ENCODE results near the gene TOMM20.
A peak's percentile ranks its signal among the peaks of the same experiment; 100 is the strongest.

The TOMM20 gene

GRCh38 chr1:235128456-235129328 is at the start of gene TOMM20:
Gene TOMM20 (minus strand): TSS chr1:235128837. CDS start chr1:235128715, 122 bp downstream.
- Histone ChIP-seq H4K20me1 (ENCODE audit: insufficient read depth, low read length) (peaks cover 16% of the 10 kb centered on the region), H3K27me3 (replicated peaks; ENCODE audit: insufficient read depth, low read length) (no peaks in the 10 kb centered on the region), H3F3A (ENCODE audit: insufficient read depth, low read length) (peaks cover 17% of the 10 kb centered on the region), H3K79me2 (ENCODE audit: low read length) (peaks cover 50% of the 10 kb centered on the region), H3K9me2 (replicated peaks; ENCODE audit: insufficient read depth, low read length) (no peaks in the 10 kb centered on the region), H3K4me1 (ENCODE audit: low read length) (peaks cover 5% of the 10 kb centered on the region; the same call in 1 of the 2 replicates), H3K9ac (ENCODE audit: low read length) (peak within 1 kb of the TSS; percentile 93), H3K36me3 (replicated peaks; ENCODE audit: insufficient read depth, low read length) (peaks cover 3% of the 10 kb centered on the region; the same call in 1 of the 2 replicates), H3K4me2 (ENCODE audit: low read depth, low read length) (peak within 1 kb of the TSS; percentile 66), H3K27ac (ENCODE audit: low read length) (peak within 1 kb of the TSS; percentile 76), H2AFZ (ENCODE audit: low read length) (peak within 1 kb of the TSS; percentile 84), H3K9me3 (replicated peaks; ENCODE audit: insufficient read depth, low read length) (no peaks in the 10 kb centered on the region), H3K4me3 (ENCODE audit: low read length) (peak within 1 kb of the TSS; percentile 99)
- TF ChIP-seq EZH2phosphoT487 (IDR thresholded peaks at IDR 0.05; ENCODE audit: low read length) = no peak
- 0 out of 2 replicates have a peak, but pooled peaks have one; percentile 3 for TF ChIP-seq CTCF (IDR thresholded peaks at IDR 0.05; ENCODE audit: low read length)
- DNase-seq = peak; percentile 100

GRCh38 chr1:235176486-235176885 is 47.8 kb upstream of the TOMM20 start:
- Histone ChIP-seq H3K4me1 (ENCODE audit: low read length) (no peaks in the 10 kb centered on the region), H3K27me3 (replicated peaks; ENCODE audit: insufficient read depth, low read length) (no peaks in the 10 kb centered on the region), H3K4me3 (ENCODE audit: low read length) (no peak overlapping the region), H3K36me3 (replicated peaks; ENCODE audit: insufficient read depth, low read length) (0 out of 2 replicates have a peak, but pooled peaks cover 11% of the 10 kb centered on the region), H3K27ac (ENCODE audit: low read length) (no peak overlapping the region), H3K4me2 (ENCODE audit: low read depth, low read length) (no peak overlapping the region), H2AFZ (ENCODE audit: low read length) (no peak overlapping the region), H3F3A (ENCODE audit: insufficient read depth, low read length) (no peaks in the 10 kb centered on the region), H4K20me1 (ENCODE audit: insufficient read depth, low read length) (no peaks in the 10 kb centered on the region), H3K9me3 (replicated peaks; ENCODE audit: insufficient read depth, low read length) (no peaks in the 10 kb centered on the region), H3K9me2 (replicated peaks; ENCODE audit: insufficient read depth, low read length) (no peaks in the 10 kb centered on the region), H3K9ac (ENCODE audit: low read length) (no peak overlapping the region), H3K79me2 (ENCODE audit: low read length) (no peaks in the 10 kb centered on the region)
- no peak for DNase-seq
- no peak for TF ChIP-seq EZH2phosphoT487 (IDR thresholded peaks at IDR 0.05; ENCODE audit: low read length)
- no peak for TF ChIP-seq CTCF (IDR thresholded peaks at IDR 0.05; ENCODE audit: low read length)
- TF ChIP-seq EZH2 (optimal IDR thresholded peaks at IDR 0.05; ENCODE audit: low read depth, low read length) = no peak

- no peak overlapping the region for H3K9ac ChIP-seq (ENCODE audit: low read length)
- TF ChIP-seq CTCF (IDR thresholded peaks at IDR 0.05; ENCODE audit: low read length) = no peak
- TF ChIP-seq EZH2 (optimal IDR thresholded peaks at IDR 0.05; ENCODE audit: low read depth, low read length) = no peak
- no peak for TF ChIP-seq EZH2phosphoT487 (IDR thresholded peaks at IDR 0.05; ENCODE audit: low read length)
- H3K4me1 ChIP-seq (ENCODE audit: low read length) = no peaks in the 10 kb centered on the region
- H3K9me3 ChIP-seq (replicated peaks; ENCODE audit: insufficient read depth, low read length) = no peaks in the 10 kb centered on the region
- no peaks in the 10 kb centered on the region for H4K20me1 ChIP-seq (ENCODE audit: insufficient read depth, low read length)
- H3K36me3 ChIP-seq (replicated peaks; ENCODE audit: insufficient read depth, low read length) = 0 out of 2 replicates have a peak, but pooled peaks cover 1% of the 10 kb centered on the region
- H3K4me3 ChIP-seq (ENCODE audit: low read length) = no peak overlapping the region
- no peaks in the 10 kb centered on the region for H3K9me2 ChIP-seq (replicated peaks; ENCODE audit: insufficient read depth, low read length)
- no peaks in the 10 kb centered on the region for H3K27me3 ChIP-seq (replicated peaks; ENCODE audit: insufficient read depth, low read length)
- no peak for DNase-seq
- no peak overlapping the region for H3K27ac ChIP-seq (ENCODE audit: low read length)
- H3F3A ChIP-seq (ENCODE audit: insufficient read depth, low read length) = no peaks in the 10 kb centered on the region
- H2AFZ ChIP-seq (ENCODE audit: low read length) = no peak overlapping the region
- no peaks in the 10 kb centered on the region for H3K79me2 ChIP-seq (ENCODE audit: low read length)
- H3K4me2 ChIP-seq (ENCODE audit: low read depth, low read length) = no peak overlapping the region
These were observed 41.3 kb upstream of the TOMM20 start for GRCh38 chr1:235169986-235170385.
